Mesenchymal stem cell (in vitro differentiated cells and primary cell): Measurements from ENCODE around the gene ATAD3A.
"Not testable (repeated sequence)": the region's sequence is repeated elsewhere in the genome, so short reads cannot be mapped to it uniquely, and the experiment has no call there.

ENCODE experiments used
- DNase-seq: peaks from one replicate; pipeline ENCODE4 v3.0.0-alpha.2; 2013
- H2AFZ ChIP-seq: one replicate; pipeline ENCODE4 v1.6.1; 2013; ENCODE audit warnings: low read depth, mild to moderate bottlenecking, control low read depth, inconsistent platforms, low read length, moderate library complexity
- H2AK5ac ChIP-seq: 2 replicates; pipeline ENCODE4 v1.6.1; 2013; ENCODE audit warnings: low read length, moderate library complexity, mild to moderate bottlenecking, inconsistent platforms; ENCODE audit not compliant: severe bottlenecking
- H2BK120ac ChIP-seq: one replicate; pipeline ENCODE4 v1.6.1; 2013; ENCODE audit warnings: low read depth, mild to moderate bottlenecking, inconsistent platforms, low read length, moderate library complexity
- H2BK12ac ChIP-seq, 2 experiments: one replicate each; pipeline ENCODE4 v1.6.1; 2013; ENCODE audit warnings: inconsistent platforms in 2 of 2, low read length in 2 of 2, mild to moderate bottlenecking in 2 of 2, moderate library complexity in 2 of 2, control low read depth in 1 of 2
- H2BK15ac ChIP-seq: one replicate; pipeline ENCODE4 v1.6.1; 2013; ENCODE audit warnings: mild to moderate bottlenecking, low read depth, inconsistent platforms; ENCODE audit not compliant: poor library complexity, severe bottlenecking
- H2BK5ac ChIP-seq: 2 replicates; pipeline ENCODE4 v1.6.1; 2013; ENCODE audit warnings: low read depth, mild to moderate bottlenecking, low read length, control low read depth, inconsistent platforms; ENCODE audit not compliant: poor library complexity, severe bottlenecking
- H3K14ac ChIP-seq, 2 experiments: one replicate each; pipeline ENCODE4 v1.6.1; 2013; ENCODE audit warnings: inconsistent platforms in 2 of 2, low read length in 2 of 2, control low read depth in 1 of 2, mild to moderate bottlenecking in 1 of 2, moderate library complexity in 1 of 2
- H3K18ac ChIP-seq, 2 experiments: one replicate each; pipeline ENCODE4 v1.6.1; 2013; ENCODE audit warnings: inconsistent platforms in 2 of 2, low read length in 2 of 2, control low read depth in 1 of 2, low read depth in 1 of 2, mild to moderate bottlenecking in 1 of 2
- H3K23ac ChIP-seq, 2 experiments: one replicate each; pipeline ENCODE4 v1.6.1; 2013; ENCODE audit warnings: inconsistent platforms in 2 of 2, low read length in 2 of 2, mild to moderate bottlenecking in 2 of 2, moderate library complexity in 2 of 2, control low read depth in 1 of 2
- H3K27ac ChIP-seq: 2 replicates; pipeline ENCODE4 v1.5.1; 2013; ENCODE audit warnings: mild to moderate bottlenecking, moderate library complexity, low read length, control low read depth, inconsistent platforms; ENCODE audit not compliant: poor library complexity, severe bottlenecking
- H3K27me3 ChIP-seq, 2 experiments: 2 replicates each; pipeline versions ENCODE4 v1.6.1 to v1.7.0; 2013; ENCODE audit warnings: low read length in 2 of 2, mild to moderate bottlenecking in 2 of 2, moderate library complexity in 2 of 2, control low read depth in 1 of 2, inconsistent platforms in 1 of 2; ENCODE audit not compliant: control insufficient read depth in 1 of 2, insufficient read depth in 1 of 2
- H3K36me3 ChIP-seq, 2 experiments: 2 replicates each; pipeline versions ENCODE4 v1.6.1 to v1.7.0; 2013; ENCODE audit warnings: low read length in 2 of 2, control low read depth in 1 of 2, inconsistent platforms in 1 of 2, low read depth in 1 of 2, mild to moderate bottlenecking in 1 of 2; ENCODE audit not compliant: insufficient read depth in 2 of 2, control insufficient read depth in 1 of 2
- H3K4ac ChIP-seq, 2 experiments: one replicate each; pipeline ENCODE4 v1.6.1; 2013; ENCODE audit warnings: inconsistent platforms in 2 of 2, low read length in 2 of 2, mild to moderate bottlenecking in 2 of 2, moderate library complexity in 2 of 2, control low read depth in 1 of 2, low read depth in 1 of 2
- H3K4me1 ChIP-seq: 2 replicates; pipeline ENCODE4 v1.6.1; 2013; ENCODE audit warnings: low read depth, low read length, control low read depth; ENCODE audit not compliant: control insufficient read depth, insufficient read depth
- H3K4me2 ChIP-seq: 2 replicates; pipeline ENCODE4 v1.6.1; 2013; ENCODE audit warnings: low read length, mild to moderate bottlenecking, inconsistent platforms; ENCODE audit not compliant: poor library complexity, severe bottlenecking
- H3K4me3 ChIP-seq, 2 experiments: 2 replicates each; pipeline versions ENCODE4 v1.5.1 to v1.7.0; 2013; ENCODE audit warnings: low read length in 2 of 2, mild to moderate bottlenecking in 2 of 2, control low read depth in 1 of 2, low read depth in 1 of 2; ENCODE audit not compliant: insufficient read depth in 1 of 2
- H3K79me1 ChIP-seq: replicated peaks from 2 replicates; pipeline ENCODE4 v1.6.1; 2013; ENCODE audit warnings: mild to moderate bottlenecking, control low read depth, low read length, inconsistent platforms; ENCODE audit not compliant: poor library complexity, severe bottlenecking
- H3K9ac ChIP-seq: 2 replicates; pipeline ENCODE4 v1.7.0; 2013; ENCODE audit warnings: mild to moderate bottlenecking, low read length, moderate library complexity
- H3K9me3 ChIP-seq: 2 replicates; pipeline ENCODE4 v1.7.0; 2013; ENCODE audit warnings: mild to moderate bottlenecking, low read length; ENCODE audit not compliant: control insufficient read depth
- H4K8ac ChIP-seq: one replicate; pipeline ENCODE4 v1.6.1; 2013; ENCODE audit warnings: inconsistent platforms, mild to moderate bottlenecking, low read length, moderate library complexity
- H4K91ac ChIP-seq: one replicate; pipeline ENCODE4 v1.6.1; 2013; ENCODE audit warnings: mild to moderate bottlenecking, low read length, inconsistent platforms
- WGBS: methylation state at CpG from one replicate; pipeline ENCODE4 v1.1.7; 2013; ENCODE audit warnings: mixed read lengths; 5-methylcytosine and 5-hydroxymethylcytosine counted together

ATAD3A gene

DNA sequence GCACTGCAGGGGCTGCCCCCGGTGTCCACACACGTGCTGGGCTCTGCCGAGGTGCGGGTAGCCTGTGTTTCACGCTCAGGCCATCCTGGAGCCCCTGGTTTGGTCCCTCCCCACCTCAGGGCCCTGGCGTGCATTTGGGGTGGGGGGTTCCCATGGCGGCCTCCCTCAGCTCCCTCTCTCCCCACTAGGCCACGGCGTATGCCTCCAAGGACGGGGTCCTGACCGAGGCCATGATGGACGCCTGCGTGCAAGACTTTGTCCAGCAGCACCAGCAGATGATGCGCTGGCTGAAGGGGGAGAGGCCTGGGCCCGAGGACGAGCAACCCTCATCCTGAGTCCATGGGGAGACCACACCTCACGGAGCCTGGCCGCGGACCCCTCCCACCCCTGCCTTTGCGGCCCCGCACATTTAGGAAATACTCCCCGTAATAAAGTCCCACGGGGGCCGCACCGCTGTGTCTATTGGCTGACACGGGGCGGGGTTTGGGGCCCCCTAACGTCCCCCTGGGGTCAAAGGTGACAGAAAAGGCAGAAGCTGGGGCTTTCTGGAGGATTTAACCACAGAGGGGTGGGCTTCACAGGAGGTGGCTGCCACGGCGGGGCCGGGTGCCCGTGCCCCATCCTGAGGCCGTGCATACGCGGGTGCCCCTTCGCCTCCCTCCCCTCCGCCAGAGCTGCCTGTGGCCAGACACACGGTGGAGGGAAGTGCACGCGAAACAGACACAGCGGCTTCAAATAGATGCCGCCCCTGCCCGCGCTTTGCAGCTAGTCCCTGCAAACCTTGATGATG is 43.6 kb upstream of the ATAD3A start:
- H3K9ac ChIP-seq, H4K8ac ChIP-seq, H3K27me3 ChIP-seq, H2BK5ac ChIP-seq, H2AK5ac ChIP-seq, H3K4me1 ChIP-seq, H4K91ac ChIP-seq, H3K9me3 ChIP-seq, H3K18ac ChIP-seq, H3K4me3 ChIP-seq, H3K36me3 ChIP-seq, H2BK12ac ChIP-seq, H3K4ac ChIP-seq, H2BK120ac ChIP-seq, H3K23ac ChIP-seq, H2AFZ ChIP-seq, H3K14ac ChIP-seq, H3K4me2 ChIP-seq, H3K79me1 ChIP-seq, DNase-seq, H3K27ac ChIP-seq, H2BK15ac ChIP-seq: not testable (repeated sequence)
- 89% methylated on average over 33 of the region's 44 CpGs for WGBS

DNA sequence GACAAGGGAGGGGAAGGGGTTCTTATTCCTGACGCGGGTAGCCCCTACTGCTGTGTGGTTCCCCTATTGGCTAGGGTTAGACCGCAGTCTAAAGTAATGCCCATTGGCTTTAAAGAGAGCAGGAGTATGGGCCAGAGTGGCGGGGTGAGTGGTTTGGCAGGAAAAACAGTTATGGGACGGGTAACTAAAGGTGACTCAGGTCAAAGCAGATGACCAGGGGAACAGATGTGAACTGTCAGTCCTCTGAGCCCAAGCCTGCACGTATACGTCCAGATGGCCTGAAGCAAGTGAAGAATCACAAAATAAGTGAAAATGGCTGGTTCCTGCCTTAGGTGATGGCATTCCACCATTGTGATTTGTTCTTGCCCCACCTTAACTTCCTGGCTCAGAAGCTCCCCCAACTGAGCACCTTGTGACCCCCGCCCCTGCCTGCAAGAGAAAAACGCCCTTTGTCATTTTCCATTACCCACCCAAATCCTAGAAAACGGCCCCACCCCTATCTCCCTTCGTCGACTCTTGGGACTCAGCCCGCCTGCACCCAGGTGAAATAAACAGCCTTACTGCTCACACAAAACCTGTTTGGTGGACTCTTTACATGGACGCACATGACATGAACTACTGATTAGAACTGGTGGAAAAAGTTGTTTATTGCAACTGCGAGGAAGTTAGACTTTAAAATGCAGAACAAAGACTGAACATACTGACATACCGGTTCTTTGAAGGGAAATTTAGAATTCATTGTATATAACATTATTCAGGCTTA is 41.2 kb upstream of the ATAD3A start:
- H3K4me2 ChIP-seq = peak overlapping the region; percentile 73
- no peak overlapping the region for H2BK120ac ChIP-seq
- H3K18ac ChIP-seq = no peak overlapping the region
- peak overlapping the region; percentile 45 for H4K8ac ChIP-seq
- H3K36me3 ChIP-seq = peaks cover 0 to 10% of the 10 kb centered on the region in 2 experiments
- H2BK12ac ChIP-seq = no peak overlapping the region
- DNase-seq = peak; percentile 10
- peak overlapping the region; percentile 88 to 95 for H3K4me3 ChIP-seq
- H2BK15ac ChIP-seq = no peak overlapping the region
- H3K4ac ChIP-seq = peak overlapping the region in 1 of 2 experiments; percentile 89
- H3K4me1 ChIP-seq = peaks cover 14% of the 10 kb centered on the region
- no peaks in the 10 kb centered on the region for H3K9me3 ChIP-seq
- no peak overlapping the region for H2AK5ac ChIP-seq
- no peaks in the 10 kb centered on the region for H3K27me3 ChIP-seq
- H3K9ac ChIP-seq = peak overlapping the region; percentile 92
- H4K91ac ChIP-seq = no peak overlapping the region
- no peak overlapping the region for H3K23ac ChIP-seq
- H3K79me1 ChIP-seq = peaks cover 5% of the 10 kb centered on the region
- no peak overlapping the region for H2BK5ac ChIP-seq
- H2AFZ ChIP-seq = no peak overlapping the region
- peak overlapping the region in 1 of 2 experiments; percentile 57 for H3K14ac ChIP-seq
- peak overlapping the region; percentile 0 for H3K27ac ChIP-seq
- WGBS = 30% methylated on average over 13 of the region's 16 CpGs

GRCh38 chr1:1471389-1472052 is 40.4 kb upstream of the ATAD3A start, which contains the start of gene ATAD3B:
TSS of gene ATAD3B (plus strand) at chr1:1471765. CDS start at chr1:1471885, 120 bp downstream.
- H2BK12ac ChIP-seq = no peak within 1 kb of the TSS
- no peak within 1 kb of the TSS for H2BK120ac ChIP-seq
- peak within 1 kb of the TSS; percentile 97 for H2AFZ ChIP-seq
- peaks cover 5% of the 10 kb centered on the region for H3K79me1 ChIP-seq
- no peak within 1 kb of the TSS for H2BK15ac ChIP-seq
- WGBS = under 1% methylated on average over 53 of the region's 87 CpGs
- peak within 1 kb of the TSS; percentile 88 to 95 for H3K4me3 ChIP-seq
- H3K23ac ChIP-seq = no peak within 1 kb of the TSS
- H3K27ac ChIP-seq = peak within 1 kb of the TSS; percentile 0
- H2AK5ac ChIP-seq = no peak within 1 kb of the TSS
- H3K18ac ChIP-seq = peak within 1 kb of the TSS in 1 of 2 experiments; percentile 62
- peak; percentile 92 for DNase-seq
- no peaks in the 10 kb centered on the region for H3K9me3 ChIP-seq
- peaks cover 0 to 11% of the 10 kb centered on the region in 2 experiments for H3K36me3 ChIP-seq
- H3K4me1 ChIP-seq = peaks cover 14% of the 10 kb centered on the region
- H3K27me3 ChIP-seq = no peaks in the 10 kb centered on the region
- no peak within 1 kb of the TSS for H4K91ac ChIP-seq
- H3K14ac ChIP-seq = peak within 1 kb of the TSS in 1 of 2 experiments; percentile 57
- peak within 1 kb of the TSS in 1 of 2 experiments; percentile 89 for H3K4ac ChIP-seq
- H4K8ac ChIP-seq = peak within 1 kb of the TSS; percentile 88
- H2BK5ac ChIP-seq = no peak within 1 kb of the TSS
- peak within 1 kb of the TSS; percentile 93 for H3K9ac ChIP-seq
- peak within 1 kb of the TSS; percentile 73 for H3K4me2 ChIP-seq
